Ascending aorta (tissue), 2 donors: ENCODE results near the gene MEF2B. TPM values are rescaled to one million over a fixed set of nuclear protein-coding genes. Genes with fewer than 3 reads are reported as not detected.
"Not testable (repeated sequence)": the region's sequence is repeated elsewhere in the genome, so short reads cannot be mapped to it uniquely, and the experiment has no call there.

Experiments
- DNase-seq, 2 donors: peaks; one replicate each; pipeline ENCODE4 v3.0.0-alpha.2; 2019; ENCODE audit warnings: low spot score in 2 of 2
- H3K27ac ChIP-seq, 2 donors: fragments of 200-600 bp; sonication (generic); one replicate each; pipeline ENCODE4 v1.5.1; 2016 to 2017; ENCODE audit warnings: mild to moderate bottlenecking in 1 of 2
- H3K27me3 ChIP-seq: fragments of 200-600 bp; sonication (generic); one replicate; pipeline ENCODE4 v1.5.1; 2017
- H3K36me3 ChIP-seq, 2 donors: fragments of 200-600 bp; sonication (generic); one replicate each; pipeline ENCODE4 v1.5.1; 2016
- H3K4me1 ChIP-seq, 2 donors: fragments of 200-600 bp; sonication (generic); one replicate each; pipeline ENCODE4 v1.5.1; 2016 to 2017; ENCODE audit warnings: mild to moderate bottlenecking in 1 of 2
- H3K4me3 ChIP-seq, 2 donors: fragments of 200-600 bp; sonication (generic); one replicate each; pipeline ENCODE4 v1.5.1; 2016 to 2017; ENCODE audit warnings: mild to moderate bottlenecking in 1 of 2
- H3K9me3 ChIP-seq, 2 donors: fragments of 200-600 bp; sonication (generic); one replicate each; pipeline ENCODE4 v1.5.1; 2016
- intact Hi-C: fragments of 100-400 bp; cut with DNase I; formaldehyde crosslinking; loops from one replicate; pipeline ENCODE4 v1.15.1; 2023
- total RNA-seq: library from RNA; depleted of rRNA; stranded (reverse); fragments of >200 nt; gene quantifications from one replicate; pipeline ENCODE4 v1.1.0, GENCODE V29; 2016
- TF ChIP-seq, protein P1 (sequence below), 3 experiments: fragments of 200-600 bp in 2 of 3; fragments of 450-650 bp in 1 of 3; sonication (generic) in 2 of 3; IDR thresholded peaks; one replicate each; pipeline ENCODE4 v1.5.1; 2016 to 2019; ENCODE audit warnings: antibody characterized with exemption in 3 of 3, mild to moderate bottlenecking in 1 of 3, moderate library complexity in 1 of 3

MEF2B gene
- total RNA-seq, 1 donor from 2014 or later, result not detected

DNA sequence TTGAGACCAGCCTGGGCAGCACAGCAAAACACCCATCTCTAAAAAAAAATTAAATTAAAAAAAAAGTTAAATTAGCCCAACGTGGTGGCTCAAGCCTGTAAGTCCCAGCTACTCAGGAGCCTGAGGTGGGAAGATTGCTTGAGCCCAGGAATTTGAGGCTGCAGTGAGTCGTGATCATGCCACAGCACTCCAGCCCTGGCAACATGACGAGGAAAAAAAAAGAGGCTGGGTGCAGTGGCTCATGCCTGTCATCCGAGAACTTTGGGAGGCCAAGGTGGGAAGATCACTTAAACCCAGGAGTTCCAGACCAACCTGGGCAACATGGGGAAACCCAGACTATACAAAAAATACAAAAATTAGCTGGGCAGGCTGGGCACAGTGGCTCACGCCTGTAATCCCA is 29.6 kb downstream of the MEF2B start:
- TF ChIP-seq, protein P1, sequence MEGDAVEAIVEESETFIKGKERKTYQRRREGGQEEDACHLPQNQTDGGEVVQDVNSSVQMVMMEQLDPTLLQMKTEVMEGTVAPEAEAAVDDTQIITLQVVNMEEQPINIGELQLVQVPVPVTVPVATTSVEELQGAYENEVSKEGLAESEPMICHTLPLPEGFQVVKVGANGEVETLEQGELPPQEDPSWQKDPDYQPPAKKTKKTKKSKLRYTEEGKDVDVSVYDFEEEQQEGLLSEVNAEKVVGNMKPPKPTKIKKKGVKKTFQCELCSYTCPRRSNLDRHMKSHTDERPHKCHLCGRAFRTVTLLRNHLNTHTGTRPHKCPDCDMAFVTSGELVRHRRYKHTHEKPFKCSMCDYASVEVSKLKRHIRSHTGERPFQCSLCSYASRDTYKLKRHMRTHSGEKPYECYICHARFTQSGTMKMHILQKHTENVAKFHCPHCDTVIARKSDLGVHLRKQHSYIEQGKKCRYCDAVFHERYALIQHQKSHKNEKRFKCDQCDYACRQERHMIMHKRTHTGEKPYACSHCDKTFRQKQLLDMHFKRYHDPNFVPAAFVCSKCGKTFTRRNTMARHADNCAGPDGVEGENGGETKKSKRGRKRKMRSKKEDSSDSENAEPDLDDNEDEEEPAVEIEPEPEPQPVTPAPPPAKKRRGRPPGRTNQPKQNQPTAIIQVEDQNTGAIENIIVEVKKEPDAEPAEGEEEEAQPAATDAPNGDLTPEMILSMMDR (IDR thresholded peaks at IDR 0.05), result no peak
- DNase-seq, result no peak
- Histone ChIP-seq H3K9me3 (no peaks in the 10 kb centered on the region), H3K27ac (no peak overlapping the region), H3K36me3 (no peaks in the 10 kb centered on the region), H3K4me3 (no peak overlapping the region), H3K4me1 (peaks cover 0 to 8% of the 10 kb centered on the region in 2 donors), H3K27me3 (no peaks in the 10 kb centered on the region)
- intact Hi-C loops, result no loop called here

DNA sequence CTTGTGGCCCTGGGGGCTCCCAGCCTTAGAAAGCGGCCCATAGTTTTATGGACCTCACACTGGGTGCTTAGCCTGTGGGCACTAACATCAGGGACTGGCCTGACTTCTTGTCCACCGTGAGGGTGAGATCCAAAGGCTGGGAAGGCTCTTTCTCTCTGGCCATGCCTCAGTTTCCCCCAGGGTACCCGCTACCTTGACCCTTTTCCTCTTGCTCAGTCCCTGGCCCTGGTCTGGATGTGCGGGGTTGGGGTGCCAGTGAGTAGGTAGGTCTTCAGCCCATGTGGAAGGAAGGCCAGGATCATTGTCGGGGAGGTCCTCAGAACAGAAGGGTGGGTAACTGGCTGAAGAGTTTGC is 30.2 kb downstream of the MEF2B start:
- peaks cover 0 to 8% of the 10 kb centered on the region in 2 donors for H3K4me1 ChIP-seq
- no peak overlapping the region for H3K4me3 ChIP-seq
- no peaks in the 10 kb centered on the region for H3K36me3 ChIP-seq
- H3K27me3 ChIP-seq, result no peaks in the 10 kb centered on the region
- TF ChIP-seq, protein P1 (IDR thresholded peaks at IDR 0.05), result no peak
- intact Hi-C loops, result loop anchor here (2.0 to 10.0 kb wide), 3 partner anchors 53 to 225 kb away; partner anchors contain the start of genes BORCS8, COPE, DDX49 and RFXANK
- DNase-seq, result no peak
- H3K9me3 ChIP-seq, result no peaks in the 10 kb centered on the region
- H3K27ac ChIP-seq, result no peak overlapping the region

DNA sequence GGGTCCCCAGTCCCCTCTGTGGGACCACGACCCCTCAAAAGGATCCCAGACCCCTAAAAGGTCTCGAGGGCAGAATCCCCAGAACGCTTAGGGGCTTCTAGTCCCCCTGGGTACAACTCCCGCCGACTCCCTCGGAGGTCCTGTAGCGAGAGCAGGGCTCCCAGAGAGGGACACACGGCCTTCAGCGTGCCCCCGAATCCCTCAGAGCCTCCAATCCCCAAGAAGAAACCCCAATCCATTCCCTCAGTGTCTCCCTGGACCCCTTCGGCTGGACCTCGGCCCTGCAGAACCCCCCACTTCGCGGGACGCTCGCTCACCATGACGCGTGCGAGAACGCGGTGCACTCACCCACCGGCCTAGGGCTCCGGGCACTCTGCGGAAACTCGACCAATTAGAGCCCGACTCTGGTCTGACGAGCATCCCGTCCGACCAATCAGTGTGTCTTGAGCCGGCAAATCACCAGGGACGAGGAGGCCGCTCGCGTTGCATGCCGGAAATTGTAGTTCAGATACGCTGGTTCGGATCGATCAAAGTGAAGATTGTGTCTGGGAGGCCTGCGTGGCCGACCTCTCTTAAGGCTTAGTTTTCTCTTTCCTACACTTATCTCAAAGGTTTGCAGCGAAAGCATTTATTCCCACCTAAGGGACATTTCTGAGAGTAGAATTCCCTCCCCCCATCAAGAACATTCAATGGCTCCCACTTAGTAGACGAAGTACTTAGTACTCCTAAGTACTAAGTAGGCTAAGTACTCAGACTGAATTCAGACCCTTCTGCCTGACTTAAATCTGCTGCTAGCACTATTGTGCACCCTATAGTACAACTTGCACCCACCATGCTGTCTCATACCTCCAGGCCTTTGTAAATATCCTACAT is 31.7 kb downstream of the MEF2B start, which contains the start of gene TMEM161A:
TMEM161A (minus strand) TSS at position 370 of the 873 bp plus-strand sequence; CDS start at position 320, 50 bp downstream.
- Histone ChIP-seq H3K27me3 (no peaks in the 10 kb centered on the region), H3K4me1 (peaks cover 0 to 8% of the 10 kb centered on the region in 2 donors), H3K9me3 (no peaks in the 10 kb centered on the region), H3K4me3 (peak within 1 kb of the TSS; percentile 56 to 77), H3K36me3 (no peaks in the 10 kb centered on the region), H3K27ac (no peak within 1 kb of the TSS)
- DNase-seq, result peak; percentile 94 to 98
- TF ChIP-seq, protein P1 (IDR thresholded peaks at IDR 0.05), result no peak
- intact Hi-C loops, result loop anchor here (1.0 to 10.0 kb wide), 4 partner anchors 54 to 224 kb away; partner anchors contain the start of genes BORCS8, COPE, DDX49 and RFXANK

DNA sequence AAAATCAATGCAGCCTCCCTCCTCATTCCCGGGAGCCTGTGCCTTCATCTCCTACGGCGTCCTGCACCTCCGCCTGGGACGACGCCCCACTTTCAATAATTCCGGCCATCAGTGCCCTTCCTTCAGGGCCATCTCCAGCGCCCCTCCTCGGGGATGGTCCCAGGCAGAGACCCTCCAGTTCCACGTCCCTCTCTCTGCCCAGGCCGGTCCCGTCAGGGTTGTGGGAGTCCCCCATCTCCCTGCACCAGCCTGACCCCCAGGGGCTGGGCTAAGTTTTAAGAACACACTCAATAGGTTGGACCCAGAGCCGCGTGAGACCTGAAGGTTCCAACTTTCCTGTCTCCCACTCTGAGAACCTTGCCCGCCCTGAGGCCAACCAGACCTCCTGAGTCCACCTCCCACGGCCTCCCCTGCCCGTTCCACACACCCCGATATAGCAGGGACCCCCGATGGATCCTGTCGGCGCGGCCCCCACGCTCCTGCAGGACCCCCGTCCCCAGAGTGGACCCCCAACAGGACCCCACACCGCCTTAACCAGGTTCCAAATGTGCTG is 32.4 kb downstream of the MEF2B start:
- DNase-seq, result no peak
- H3K27me3 ChIP-seq, result no peaks in the 10 kb centered on the region
- no peaks in the 10 kb centered on the region for H3K9me3 ChIP-seq
- H3K4me1 ChIP-seq, result peaks cover 0 to 8% of the 10 kb centered on the region in 2 donors
- TF ChIP-seq, protein P1 (IDR thresholded peaks at IDR 0.05), result no peak
- peak overlapping the region; percentile 56 to 77 for H3K4me3 ChIP-seq
- intact Hi-C loops, result loop anchor here (1.0 to 10.0 kb wide), 4 partner anchors 55 to 223 kb away; partner anchors contain the start of genes BORCS8, COPE, DDX49 and RFXANK
- no peak overlapping the region for H3K27ac ChIP-seq
- peaks cover 0 to under 1% of the 10 kb centered on the region in 2 donors for H3K36me3 ChIP-seq

DNA sequence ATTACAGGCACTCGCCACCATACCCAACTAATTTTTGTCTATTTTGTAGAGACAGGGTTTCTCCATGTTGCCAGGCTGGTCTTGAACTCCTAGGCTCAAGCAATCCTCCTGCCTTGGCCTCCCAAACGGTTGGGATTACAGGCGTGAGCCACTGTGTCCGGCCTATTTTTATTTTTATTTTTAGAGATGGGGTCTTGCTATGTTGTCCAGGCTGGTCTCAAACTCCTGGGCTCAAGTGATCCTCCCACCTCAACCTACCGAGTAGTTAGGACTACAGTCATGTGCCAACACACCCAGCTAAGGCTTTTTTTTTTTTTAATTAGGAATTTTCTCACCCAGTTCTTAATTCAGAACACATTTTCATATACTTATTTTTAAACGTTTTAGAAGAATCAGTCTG is 34.4 kb downstream of the MEF2B start:
- not testable (repeated sequence) for H3K9me3 ChIP-seq, H3K27me3 ChIP-seq, DNase-seq, H3K27ac ChIP-seq, H3K4me1 ChIP-seq, H3K4me3 ChIP-seq, H3K36me3 ChIP-seq
- intact Hi-C loops, result loop anchor here (10.0 kb wide), 1 partner anchor 221 kb away; the partner anchor contains the start of genes COPE and DDX49
